Caki2 (cell line): ENCODE data around the gene ENKUR. TPM values are rescaled to one million over a fixed set of nuclear protein-coding genes. Genes with fewer than 3 reads are reported as not detected.

Source experiments
- DNase-seq: peaks from one replicate; pipeline ENCODE4 v3.0.0-alpha.2; 2015; ENCODE audit warnings: low read depth
- in situ Hi-C: cut with HindIII; loops from 2 replicates; pipeline ENCODE4 v1.10.0; 2016; ENCODE audit warnings: low sequenced_read_pairs, low pct_unique_long_range_greater_than_20kb, mixed read lengths
- total RNA-seq: library from RNA; depleted of rRNA; stranded (reverse); fragments of >200 nt; shearing (Covaris generic); gene quantifications from 2 replicates; pipeline ENCODE4 v1.2.3, GENCODE V29; 2014; ENCODE audit warnings: low replicate concordance; rRNA removed

Gene ENKUR
- 0.07 TPM in 1 of 2 replicates, not detected in the other for total RNA-seq

- DNase-seq = peak; percentile 98
- in situ Hi-C loops = loop anchor here (5.0 kb wide), 1 partner anchor 51 kb away; no protein-coding TSS in a partner anchor
Measured at GRCh38 chr10:25015828-25016375, at the start of gene ENKUR. Gene ENKUR (minus strand): TSS chr10:25016158. CDS start chr10:25015936, 222 bp downstream.

GRCh38 chr10:25064401-25064800 lies 48.4 kb upstream of the ENKUR start:
- DNase-seq = no peak
- in situ Hi-C loops = no loop called here

GRCh38 chr10:25063644-25064043 lies 47.7 kb upstream of the ENKUR start:
- in situ Hi-C loops = no loop called here

GRCh38 chr10:25063157-25063556 lies 47.2 kb upstream of the ENKUR start:
- DNase-seq = no peak
- in situ Hi-C loops = no loop called here

More at GRCh38 chr10:25063644-25064043, 47.7 kb upstream of the ENKUR start:
- DNase-seq = no peak

GRCh38 chr10:25061711-25062449 lies 45.9 kb upstream of the ENKUR start:
- in situ Hi-C loops = no loop called here
- peak; percentile 57 for DNase-seq

GRCh38 chr10:25061125-25061524 lies 45.2 kb upstream of the ENKUR start:
- no peak for DNase-seq
- in situ Hi-C loops = no loop called here

- in situ Hi-C loops = no loop called here
- DNase-seq = peak; percentile 77
Measured at GRCh38 chr10:25059990-25060389, 44.0 kb upstream of the ENKUR start.

GRCh38 chr10:25057886-25058285 lies 41.9 kb upstream of the ENKUR start:
- no peak for DNase-seq
- in situ Hi-C loops = no loop called here

GRCh38 chr10:25056726-25057125 lies 40.8 kb upstream of the ENKUR start:
- in situ Hi-C loops = no loop called here
- DNase-seq = no peak

- in situ Hi-C loops = no loop called here
- DNase-seq = no peak
Measured at GRCh38 chr10:25052012-25052411, 36.1 kb upstream of the ENKUR start.

- in situ Hi-C loops = no loop called here
- no peak for DNase-seq
Measured at GRCh38 chr10:25050402-25050801, 34.4 kb upstream of the ENKUR start.

GRCh38 chr10:25049966-25050365 lies 34.0 kb upstream of the ENKUR start:
- no peak for DNase-seq
- in situ Hi-C loops = no loop called here

GRCh38 chr10:25048450-25048849 lies 32.5 kb upstream of the ENKUR start:
- in situ Hi-C loops = no loop called here
- DNase-seq = no peak

- in situ Hi-C loops = no loop called here
- no peak for DNase-seq
Measured at GRCh38 chr10:25047591-25048301, 31.8 kb upstream of the ENKUR start.

GRCh38 chr10:25047088-25047487 lies 31.1 kb upstream of the ENKUR start:
- in situ Hi-C loops = no loop called here
- DNase-seq = no peak

- no peak for DNase-seq
- in situ Hi-C loops = no loop called here
Measured at GRCh38 chr10:25046641-25047040, 30.7 kb upstream of the ENKUR start.

- DNase-seq = no peak
- in situ Hi-C loops = no loop called here
Measured at GRCh38 chr10:25039531-25039930, 23.6 kb upstream of the ENKUR start.

GRCh38 chr10:25038325-25038724 lies 22.4 kb upstream of the ENKUR start:
- in situ Hi-C loops = no loop called here
- no peak for DNase-seq

- DNase-seq = no peak
- in situ Hi-C loops = no loop called here
Measured at GRCh38 chr10:25036381-25036780, 20.4 kb upstream of the ENKUR start.
